GM21526 (cell line): Measurements from ENCODE around the gene ATL2.
"Not testable (repeated sequence)": the region's sequence is repeated elsewhere in the genome, so short reads cannot be mapped to it uniquely, and the experiment has no call there.

Source experiments
- ATAC-seq: cut with Tn5 transposase; IDR thresholded peaks from one replicate; pipeline ENCODE4 v1.9.1; 2021; ENCODE audit warnings: moderate library complexity; ENCODE audit not compliant: unreplicated experiment, low FRiP score

ATL2 gene

GRCh38 chr2:38377050-38377828 lies at the start of gene ATL2:
Gene ATL2, minus strand, starts transcription at chr2:38377273. Its CDS starts 13 bp downstream, at chr2:38377260.
- ATAC-seq, result peak; percentile 73

GRCh38 chr2:38423763-38424162 lies 46.7 kb upstream of the ATL2 start:
- ATAC-seq, result no peak

DNA sequence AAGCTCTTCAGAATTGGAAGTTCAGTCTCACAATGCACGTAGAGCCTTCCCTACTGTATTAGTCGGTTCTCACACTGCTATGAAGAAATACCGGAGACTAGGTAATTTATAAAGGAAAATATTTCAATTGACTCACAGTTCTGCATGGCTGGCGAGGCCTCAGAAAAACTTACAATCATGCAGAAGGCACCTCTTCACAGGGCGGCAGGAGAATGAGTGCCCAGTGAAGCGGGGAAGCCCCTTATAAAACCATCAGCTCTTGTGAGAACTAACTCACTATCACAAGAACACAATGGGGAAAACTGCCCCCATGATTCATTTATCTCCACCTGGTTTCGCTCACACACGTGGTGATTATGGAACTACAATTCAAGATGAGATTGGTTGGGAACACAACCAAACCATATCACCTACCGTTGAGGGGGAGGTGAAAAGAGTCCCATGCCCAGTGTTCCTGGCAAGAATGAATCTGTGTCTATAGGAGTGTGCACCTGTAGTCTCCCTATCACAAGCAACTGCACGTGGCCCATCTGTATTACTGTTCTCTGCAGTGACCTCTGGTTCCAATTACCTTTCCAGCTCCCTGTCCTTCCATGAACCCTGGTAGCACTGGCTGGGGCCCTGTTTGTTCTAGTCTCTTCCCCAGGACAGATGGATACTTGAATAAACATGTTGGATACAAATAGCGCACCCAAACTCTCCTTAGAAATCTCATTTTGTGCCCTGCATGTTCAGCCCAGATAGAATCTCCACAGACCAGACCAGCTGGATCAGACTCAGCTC lies 44.4 kb upstream of the ATL2 start:
- no peak for ATAC-seq

DNA sequence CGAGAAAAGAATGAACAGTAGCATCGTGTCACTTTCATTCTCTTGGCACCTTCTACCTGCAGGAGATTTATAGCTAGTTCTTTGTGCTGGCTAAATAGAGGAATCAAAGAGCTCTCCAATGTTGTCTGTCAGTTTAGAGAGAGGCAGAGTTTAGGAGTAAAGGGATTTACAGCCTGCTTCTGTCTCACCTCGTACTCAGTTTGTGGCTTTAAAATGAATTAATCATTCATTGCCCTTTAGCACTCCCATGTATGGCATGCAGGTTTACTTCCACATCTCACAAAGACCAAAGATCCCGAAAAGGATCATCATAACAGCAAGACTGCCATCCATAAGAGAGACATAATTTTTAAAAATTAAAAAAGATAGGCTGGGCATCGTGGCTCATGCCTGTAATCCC lies 42.4 kb upstream of the ATL2 start:
- ATAC-seq, result no peak

DNA sequence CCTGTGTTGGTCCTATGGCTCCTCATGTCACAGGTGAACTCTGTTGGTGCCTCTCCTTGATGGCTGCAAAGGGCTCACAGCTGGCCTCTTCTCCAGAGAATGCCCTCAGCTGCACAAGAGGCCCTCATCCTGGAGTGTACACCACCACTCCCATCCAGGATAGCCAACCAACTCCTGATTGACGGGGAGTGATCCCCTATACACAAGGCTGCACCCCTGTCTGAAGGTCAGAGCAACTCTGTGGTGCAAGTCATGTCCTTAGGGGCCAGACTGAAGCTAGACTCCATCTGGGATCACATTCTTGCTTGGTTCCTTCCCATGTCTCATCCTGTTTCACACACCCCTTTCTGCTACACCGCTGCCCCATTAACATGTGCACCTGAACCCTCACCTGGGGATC lies 41.7 kb upstream of the ATL2 start:
- ATAC-seq, result no peak

GRCh38 chr2:38417745-38418689 lies 40.9 kb upstream of the ATL2 start:
- ATAC-seq, result no peak

- no peak for ATAC-seq
Measured at GRCh38 chr2:38416296-38417036, 39.4 kb upstream of the ATL2 start.

GRCh38 chr2:38415728-38416291 lies 38.7 kb upstream of the ATL2 start:
- ATAC-seq, result no peak

DNA sequence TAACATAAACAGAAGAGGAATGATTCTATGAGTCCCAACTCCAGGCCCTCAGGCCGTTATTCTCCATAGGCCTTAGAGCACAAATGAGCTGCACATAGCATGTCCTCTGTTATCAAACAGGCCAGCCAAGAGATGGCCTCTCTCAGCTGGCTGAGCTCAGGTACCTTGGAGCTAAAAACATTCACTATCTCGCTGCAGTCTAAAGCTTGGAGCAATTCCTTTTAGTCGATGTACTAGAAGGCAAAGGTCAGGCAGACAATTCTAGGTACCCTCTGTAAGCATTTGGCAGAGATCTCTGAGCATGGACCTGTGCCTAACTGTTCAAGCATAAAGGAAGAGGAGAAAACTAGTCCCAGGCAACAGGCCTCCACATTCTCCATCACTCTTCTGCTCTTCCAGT lies 38.0 kb upstream of the ATL2 start:
- no peak for ATAC-seq

- not testable (repeated sequence) for ATAC-seq
Measured at GRCh38 chr2:38412235-38412871, 35.3 kb upstream of the ATL2 start.

GRCh38 chr2:38409156-38410102 lies 32.4 kb upstream of the ATL2 start:
- peak; percentile 74 for ATAC-seq

DNA sequence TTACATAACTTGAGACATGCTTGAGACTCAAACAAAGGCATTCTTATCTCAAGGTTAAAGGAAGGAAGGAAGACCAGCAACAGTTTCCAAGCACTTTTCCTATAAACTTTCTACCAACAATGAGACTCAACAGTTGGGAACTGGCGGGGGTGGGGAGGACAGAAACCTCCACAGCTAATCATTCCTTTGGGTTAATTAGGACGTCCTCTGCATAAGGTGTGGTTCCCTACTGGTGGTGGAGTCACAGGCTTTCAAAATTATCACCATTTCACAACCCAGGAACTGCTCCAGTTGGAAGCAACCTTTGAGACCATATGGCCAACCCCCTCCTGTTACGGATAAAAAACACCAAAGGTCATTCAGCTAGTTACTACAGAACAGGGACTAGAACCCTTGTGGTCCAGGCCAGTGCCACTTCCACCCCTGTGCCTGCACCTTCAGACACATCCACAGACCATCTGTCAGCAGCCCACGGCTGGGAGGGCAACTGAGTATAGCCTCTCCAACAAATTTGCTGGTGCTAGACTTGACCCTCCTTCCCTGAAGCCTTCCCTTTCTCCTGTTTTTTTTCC lies 30.1 kb upstream of the ATL2 start:
- ATAC-seq, result no peak

DNA sequence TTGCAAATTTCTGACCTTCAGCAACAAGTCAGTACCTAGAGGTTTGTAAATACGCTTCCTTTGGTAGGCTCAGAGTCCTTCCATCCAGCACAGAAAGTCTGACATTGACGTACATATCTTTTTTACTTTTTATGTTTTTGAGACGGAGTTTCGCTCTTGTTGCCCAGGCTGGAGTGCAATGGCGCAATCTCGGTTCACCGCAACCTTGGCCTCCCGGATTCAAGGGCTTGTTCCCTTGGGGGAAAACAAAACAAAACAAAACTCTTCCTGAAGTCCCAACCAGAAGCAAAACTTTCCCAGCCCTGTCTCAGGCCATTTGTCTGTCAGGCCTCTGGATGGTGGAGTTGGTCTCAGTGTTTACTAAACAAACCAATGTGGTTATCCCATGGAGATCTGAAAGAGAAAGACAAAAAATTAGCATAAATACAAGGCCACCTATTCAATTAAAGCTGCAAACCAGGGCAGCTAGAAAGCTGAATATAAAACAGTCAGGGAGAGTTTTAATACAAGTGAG lies 29.6 kb upstream of the ATL2 start:
- ATAC-seq, result no peak

DNA sequence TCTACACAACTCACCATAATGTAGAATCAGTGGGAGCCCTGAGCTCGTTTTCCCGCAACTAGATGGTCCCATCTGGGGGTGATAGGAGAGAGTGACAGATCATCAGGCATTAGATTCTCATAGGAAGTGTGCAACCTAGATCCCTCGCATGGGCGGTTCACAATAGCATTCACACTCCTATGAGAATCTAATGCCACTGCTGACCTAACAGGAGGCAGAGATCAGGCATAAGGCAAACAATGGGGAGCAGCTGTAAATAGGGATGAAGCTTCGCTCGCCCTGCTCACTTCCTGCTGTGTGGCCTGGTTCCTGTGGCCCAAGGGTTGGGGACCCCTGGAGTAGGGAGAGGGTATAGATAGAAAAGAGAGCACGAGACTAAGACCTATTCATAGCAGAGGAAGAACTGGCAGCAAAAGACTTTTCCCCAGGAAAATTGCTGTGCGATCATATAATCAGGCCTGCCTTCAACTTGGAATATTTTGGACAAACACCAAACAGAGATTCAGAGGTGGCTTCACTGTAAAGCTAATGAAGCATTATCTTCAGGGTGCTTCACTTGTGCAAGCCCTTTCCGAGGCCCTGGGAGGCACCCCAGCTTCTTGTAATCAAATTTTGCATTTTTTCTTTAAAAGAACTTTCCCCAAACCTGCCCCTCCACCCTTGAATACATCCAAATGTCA lies 29.0 kb upstream of the ATL2 start:
- no peak for ATAC-seq

DNA sequence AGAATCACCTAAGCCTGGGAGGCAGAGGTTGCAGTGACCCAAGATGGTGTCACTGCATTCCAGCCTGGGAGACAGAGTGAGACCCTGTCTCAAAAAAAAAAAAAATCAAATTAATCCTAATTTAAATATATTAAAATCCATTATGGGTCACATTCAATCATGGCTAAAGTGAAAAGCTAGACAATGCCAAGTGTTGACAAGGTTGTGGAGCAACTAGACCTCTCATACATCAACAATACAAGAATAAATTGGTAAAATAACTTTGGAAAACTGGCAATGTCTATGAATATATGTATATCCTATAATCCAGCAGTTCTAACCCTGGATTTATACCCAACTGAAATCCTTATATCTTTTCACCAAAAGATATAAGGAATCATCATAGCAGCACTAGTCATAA lies 23.4 kb upstream of the ATL2 start:
- no peak for ATAC-seq

DNA sequence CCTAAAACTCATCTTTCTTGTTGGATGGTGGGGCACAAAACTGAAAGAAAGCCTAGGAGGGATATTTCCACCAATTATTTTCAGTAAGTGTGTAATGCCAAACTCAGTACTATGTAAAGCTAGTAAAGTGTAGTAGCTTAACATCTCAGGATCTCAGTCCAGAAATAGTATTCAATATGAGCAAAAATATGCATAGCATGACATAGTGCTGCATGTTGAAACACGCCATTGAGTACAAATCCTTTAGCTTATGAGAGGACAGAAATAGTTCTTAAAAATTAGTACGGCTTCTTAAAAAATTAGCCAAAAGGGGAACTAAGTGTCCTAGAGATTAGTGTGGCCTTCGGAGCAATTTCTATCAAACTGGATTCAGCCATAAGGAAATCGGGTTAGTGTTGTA lies 21.7 kb upstream of the ATL2 start:
- ATAC-seq, result no peak

- no peak for ATAC-seq
Measured at GRCh38 chr2:38394903-38395341, 17.8 kb upstream of the ATL2 start.
